SKM-1 treated with dmso at 0.1 percent for 144 hours (cell line): ENCODE data around the gene NUMBL.
A peak's percentile ranks its signal among the peaks of the same experiment; 100 is the strongest.
"Not testable (repeated sequence)": the region's sequence is repeated elsewhere in the genome, so short reads cannot be mapped to it uniquely, and the experiment has no call there.

Experiments
- DNase-seq: peaks from one replicate; lab custom pipeline; 2025; ENCODE audit not compliant: unreplicated experiment; lab: John Stamatoyannopoulos, UW

NUMBL gene

GRCh38 chr19:40667602-40668001 lies 22.8 kb downstream of the NUMBL start:
- no peak for DNase-seq

GRCh38 chr19:40666803-40667438 lies 23.5 kb downstream of the NUMBL start:
- DNase-seq: no peak

DNA sequence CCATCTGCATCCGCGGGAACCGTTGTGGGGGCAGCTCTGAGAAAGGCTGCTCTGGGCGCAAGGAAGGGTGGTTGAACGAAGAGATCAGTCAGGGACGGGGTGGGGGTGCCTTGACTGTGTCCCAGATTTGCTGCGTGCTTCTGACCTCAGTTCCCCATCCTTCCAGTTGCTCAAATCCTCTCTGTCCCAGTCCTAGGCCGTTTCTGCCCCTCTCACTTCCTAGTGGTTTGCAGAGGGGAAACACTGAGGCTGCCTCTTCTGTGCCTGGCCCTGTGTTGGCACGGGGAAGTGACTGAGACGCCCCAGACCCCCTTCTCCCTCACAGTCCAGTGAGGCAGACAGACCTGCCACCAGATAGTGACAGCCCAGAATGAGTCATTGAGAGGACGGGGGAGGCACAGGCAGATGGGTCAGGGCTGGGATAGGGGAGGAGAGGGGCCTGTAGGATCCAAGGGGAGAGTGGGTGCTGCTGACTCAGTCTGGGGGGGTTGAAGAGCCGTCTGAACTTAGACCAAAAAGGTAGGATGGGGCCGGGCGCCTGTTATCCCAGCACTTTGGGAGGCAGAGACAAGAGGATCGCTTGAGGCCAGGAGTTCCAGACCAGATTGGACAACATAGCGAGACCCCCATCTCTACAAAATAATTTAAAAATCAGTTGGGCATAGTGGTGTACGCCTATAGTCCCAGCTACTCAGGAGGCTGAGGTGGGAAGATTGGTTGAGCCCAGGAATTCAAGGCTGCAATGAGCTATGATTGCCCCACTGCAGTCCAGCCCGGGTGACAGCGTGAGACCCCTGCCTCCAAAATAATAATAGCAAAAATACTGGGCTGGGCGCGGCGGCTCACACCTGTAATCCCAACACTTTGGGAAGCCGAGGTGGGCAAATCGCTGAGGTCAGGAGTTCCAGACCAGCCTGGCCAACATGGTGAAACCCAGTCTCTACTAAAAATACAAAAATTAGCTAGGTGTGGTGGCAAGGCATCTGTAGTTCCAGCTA lies 26.5 kb downstream of the NUMBL start:
- DNase-seq: no peak

GRCh38 chr19:40662925-40663694 lies 27.3 kb downstream of the NUMBL start:
- peak; percentile 76 for DNase-seq

GRCh38 chr19:40661616-40662015 lies 28.8 kb downstream of the NUMBL start:
- no peak for DNase-seq

- DNase-seq: no peak
Measured at GRCh38 chr19:40659566-40659965, 30.9 kb downstream of the NUMBL start.

- DNase-seq: no peak
Measured at GRCh38 chr19:40659116-40659515, 31.3 kb downstream of the NUMBL start.

DNA sequence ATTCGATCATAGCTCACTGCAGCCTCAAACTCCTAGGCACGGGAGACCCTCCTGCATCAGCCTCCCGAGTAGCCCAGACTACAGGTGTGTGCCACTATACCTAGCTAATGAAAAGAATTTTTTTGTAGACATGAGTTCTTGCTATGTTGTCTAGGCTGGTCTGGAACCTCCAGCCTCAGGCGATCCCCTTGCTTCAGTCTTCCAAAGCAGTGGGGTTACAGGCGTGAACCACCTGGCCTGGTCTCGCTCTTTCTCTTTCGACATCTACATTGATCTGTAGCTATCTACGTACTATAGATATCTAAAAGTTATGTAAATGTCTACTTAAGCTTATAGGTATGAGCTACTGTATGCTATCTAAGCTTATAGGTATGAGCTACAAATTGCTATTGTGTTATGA lies 32.4 kb downstream of the NUMBL start:
- no peak for DNase-seq

GRCh38 chr19:40655684-40656083 lies 34.8 kb downstream of the NUMBL start:
- not testable (repeated sequence) for DNase-seq

DNA sequence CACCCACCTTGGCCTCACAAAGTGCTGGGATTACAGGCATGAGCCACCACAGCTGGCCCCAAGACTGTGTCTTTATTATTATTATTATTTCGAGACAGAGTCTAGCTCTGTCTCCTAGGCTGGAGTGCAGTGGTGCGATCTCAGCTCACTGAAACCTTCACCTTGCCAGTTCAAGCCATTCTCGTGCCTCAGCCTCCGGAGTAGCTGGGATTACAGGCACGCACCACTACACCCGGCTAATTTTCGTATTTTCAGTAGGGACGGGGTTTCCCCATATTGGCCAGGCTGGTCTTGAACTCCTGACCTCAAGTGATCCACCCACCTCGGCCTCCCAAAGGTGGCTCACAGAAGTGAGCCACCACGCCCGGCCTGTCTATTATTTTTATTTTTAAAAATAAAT lies 38.1 kb downstream of the NUMBL start:
- not testable (repeated sequence) for DNase-seq

DNA sequence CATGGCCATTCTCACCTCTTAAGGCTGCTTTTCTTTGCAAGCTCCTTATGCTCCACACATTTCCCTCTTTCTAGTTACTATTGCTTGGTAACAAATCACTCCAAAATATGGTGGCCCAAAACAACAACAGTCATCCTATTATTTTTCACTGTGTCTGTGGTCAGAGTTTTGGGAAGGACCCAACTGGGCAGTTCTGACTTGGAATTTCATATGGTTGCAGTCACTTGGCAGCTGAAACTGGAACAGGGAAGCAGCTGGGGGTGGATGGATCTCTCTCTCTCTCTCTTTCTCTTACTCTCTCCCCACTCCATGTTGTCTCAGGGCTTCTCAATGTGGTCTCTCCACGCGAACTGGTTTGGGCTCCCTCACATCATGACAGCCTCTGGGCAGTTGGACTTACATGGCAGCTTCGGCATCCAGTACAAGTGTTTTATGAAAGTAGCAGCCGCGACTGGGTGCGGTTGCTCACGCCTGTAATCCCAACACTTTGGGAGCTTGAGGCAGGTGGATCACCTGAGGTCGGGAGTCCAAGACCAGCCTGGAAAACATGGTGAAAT lies 39.6 kb downstream of the NUMBL start:
- DNase-seq: no peak

DNA sequence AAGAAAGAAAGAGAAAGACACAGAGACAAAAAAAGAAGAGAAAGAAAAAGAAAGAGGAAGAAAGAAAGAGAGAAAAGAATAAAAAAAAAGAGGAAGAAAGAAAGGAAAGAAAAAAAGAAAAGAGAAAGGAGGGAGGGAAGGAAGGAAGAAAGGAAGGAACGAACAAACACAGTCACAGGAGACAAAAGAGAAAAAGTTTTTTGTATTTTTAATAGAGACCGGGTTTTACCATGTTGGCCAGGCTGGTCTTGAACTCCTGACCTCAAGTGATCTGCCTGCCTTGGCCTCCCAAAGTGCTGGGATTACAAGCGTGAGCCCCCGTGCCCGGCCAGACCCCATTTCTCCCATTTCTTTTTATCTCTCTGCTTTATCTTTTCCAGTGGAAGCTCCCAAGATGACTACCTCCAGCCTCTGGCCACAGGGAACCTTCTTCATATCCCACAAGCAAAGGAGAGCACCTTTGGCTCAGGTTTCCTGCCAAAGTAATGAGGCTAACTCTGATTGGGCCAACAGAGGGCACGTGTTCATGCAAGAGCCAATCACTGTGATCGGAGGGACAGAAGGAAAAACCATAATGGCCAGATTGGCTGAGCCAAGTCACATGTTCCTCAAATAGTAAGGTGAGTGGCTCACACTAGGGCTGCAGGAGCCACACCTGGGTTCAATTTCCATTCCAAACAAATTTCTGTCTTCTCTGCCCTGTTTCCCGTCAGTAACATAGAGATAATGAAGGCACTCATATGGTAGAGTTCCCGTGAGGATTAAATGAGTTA lies 40.4 kb downstream of the NUMBL start:
- DNase-seq: not testable (repeated sequence)

GRCh38 chr19:40646743-40647254 lies 43.7 kb downstream of the NUMBL start:
- no peak for DNase-seq

GRCh38 chr19:40642757-40643305 lies 47.6 kb downstream of the NUMBL start:
- no peak for DNase-seq

GRCh38 chr19:40642051-40642706 lies 48.3 kb downstream of the NUMBL start:
- DNase-seq: no peak

GRCh38 chr19:40641281-40641680 lies 49.2 kb downstream of the NUMBL start:
- no peak for DNase-seq

DNA sequence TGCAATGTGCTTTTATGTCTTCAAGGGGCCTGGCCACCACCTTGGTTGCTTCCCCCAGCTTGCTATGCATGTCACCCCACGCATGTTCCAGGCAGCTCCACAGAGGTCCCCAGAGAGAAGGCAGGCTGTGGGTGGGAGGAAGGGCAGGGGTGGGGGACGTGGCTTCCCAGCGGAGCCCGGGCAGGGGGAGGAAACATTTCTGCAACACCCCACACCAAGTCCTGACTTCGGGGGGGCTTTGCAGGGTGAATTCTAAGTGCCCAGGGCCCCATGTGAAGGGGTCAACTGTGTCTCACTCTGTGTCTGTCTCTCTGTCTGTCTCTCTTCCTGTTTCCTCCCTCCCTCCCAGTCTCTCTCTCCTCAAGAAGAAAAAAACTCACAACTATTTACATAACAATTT lies 49.7 kb downstream of the NUMBL start:
- no peak for DNase-seq

GRCh38 chr19:40639638-40639982 lies 50.8 kb downstream of the NUMBL start:
- no peak for DNase-seq

DNA sequence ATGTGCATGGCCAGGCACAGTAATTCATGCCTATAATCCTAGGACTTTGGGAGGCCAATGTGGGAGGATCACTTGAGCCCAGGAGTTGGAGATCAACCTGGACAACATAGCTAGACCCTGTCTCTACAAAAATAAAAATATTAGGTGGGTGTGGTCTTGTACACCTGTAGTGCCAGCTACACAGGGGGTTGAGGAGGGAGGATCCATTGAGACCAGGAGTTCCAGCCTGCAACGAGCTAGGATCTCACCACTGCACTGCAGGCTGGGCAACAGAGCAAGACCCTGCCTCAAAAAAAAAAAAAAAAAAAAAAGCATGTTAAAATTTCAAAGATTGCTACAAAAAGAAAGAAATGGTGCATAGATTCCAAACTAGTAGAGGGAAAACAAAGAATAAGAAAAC lies 52.1 kb downstream of the NUMBL start:
- DNase-seq: no peak
